NCI-H774 (cell line): ENCODE results near the gene GPR17.

Experiments
- DNase-seq: peaks from one replicate; lab custom pipeline; 2025; lab: John Stamatoyannopoulos, UW

GPR17 gene

DNA sequence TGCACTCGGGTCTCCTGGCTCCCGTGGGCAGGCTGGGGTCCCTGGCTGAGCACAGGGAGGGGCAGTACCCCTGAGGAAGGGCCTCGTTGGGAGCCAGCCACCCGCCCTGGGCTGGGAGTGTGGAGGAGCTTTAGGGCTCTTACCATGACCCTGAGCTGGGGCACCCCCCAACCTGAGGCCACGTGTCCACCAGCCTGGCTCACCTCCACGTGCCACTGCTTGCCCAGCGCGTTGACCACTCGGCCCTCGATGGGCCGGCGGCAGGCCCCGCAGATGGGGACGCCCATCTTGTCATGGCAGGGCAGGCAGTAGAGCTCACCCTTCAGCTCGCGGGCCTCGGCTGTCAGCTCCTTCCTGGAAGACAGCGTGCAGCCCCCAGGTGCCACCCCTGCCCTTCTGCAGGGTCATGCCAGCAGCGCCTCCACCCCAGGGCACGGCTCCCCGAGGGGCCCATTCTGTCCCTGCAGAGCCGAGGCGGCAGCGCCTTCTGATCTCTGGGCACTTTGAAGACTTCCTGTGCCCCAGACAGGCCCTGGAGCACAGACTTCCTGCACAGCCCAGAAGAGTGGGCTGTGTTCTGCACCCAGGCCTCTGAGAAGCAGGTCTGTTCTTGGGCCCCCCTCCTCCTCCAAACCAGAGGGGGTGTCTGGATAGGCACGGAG, 4.0 kb upstream of the GPR17 start:
- no peak for DNase-seq

DNA sequence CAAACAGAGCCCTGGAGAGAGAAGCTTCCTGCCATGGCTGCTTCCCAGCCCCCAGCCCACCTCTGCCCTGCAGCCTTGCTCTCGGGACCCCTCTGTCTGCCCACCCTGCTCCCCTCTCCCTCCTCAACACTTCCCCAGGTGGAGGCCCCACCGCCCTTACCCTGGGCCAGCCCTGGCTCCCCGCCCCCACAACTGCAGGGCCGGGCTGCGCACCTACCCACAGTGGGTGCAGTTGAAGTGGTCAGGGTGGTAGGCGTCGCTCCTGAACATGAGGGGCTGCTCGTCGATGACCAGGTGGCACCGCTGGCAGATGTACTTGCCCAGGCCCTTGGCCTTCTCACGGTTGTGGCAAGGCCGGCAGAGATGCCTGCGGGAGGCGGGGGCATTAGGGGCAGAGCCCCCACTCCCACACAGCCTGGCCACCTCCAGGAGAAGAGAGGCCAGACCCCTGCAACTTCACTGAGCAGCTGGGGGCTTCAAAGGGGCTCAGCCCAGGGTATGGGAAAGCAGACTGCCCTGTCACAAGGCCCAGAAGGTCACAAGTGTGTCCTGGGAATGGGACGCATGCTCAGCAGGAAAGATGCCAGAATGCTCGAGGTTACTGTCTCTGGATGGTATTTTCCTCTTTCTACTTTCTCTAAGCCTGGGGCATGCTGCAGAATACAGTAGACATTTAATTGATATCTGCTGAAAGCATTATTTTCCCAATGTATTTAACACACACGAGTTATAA, 3.1 kb upstream of the GPR17 start:
- no peak for DNase-seq

DNA sequence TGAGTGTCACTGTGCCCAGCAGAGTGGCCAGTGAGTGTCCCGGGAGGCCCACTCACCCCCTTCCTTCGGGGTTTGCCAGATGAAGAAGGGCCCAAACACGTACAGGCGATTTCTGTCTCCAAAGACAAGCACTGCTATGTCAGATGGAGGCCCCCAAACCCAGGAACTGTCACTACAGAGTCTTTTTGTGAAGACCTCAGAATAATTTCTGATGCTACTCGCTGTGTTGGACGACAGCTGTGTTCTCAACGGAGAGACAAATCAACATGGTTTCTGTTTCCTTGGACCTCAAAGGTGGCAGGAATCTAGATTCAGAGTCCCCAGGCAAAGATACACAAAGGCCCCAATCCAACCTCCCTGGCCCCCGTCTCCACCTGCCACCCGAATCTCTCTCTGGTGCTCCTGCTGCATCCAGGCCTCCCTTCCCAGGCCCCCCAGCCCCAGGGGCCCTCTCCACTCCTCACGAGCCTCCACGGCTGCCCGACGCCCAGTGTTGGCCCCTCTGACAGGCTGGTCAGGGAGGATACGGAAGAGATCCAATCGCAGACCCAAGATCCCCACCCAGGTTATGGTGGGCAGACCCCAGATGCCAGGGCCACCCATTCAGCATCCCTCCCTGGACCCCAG, 2.4 kb upstream of the GPR17 start:
- DNase-seq, result no peak

DNA sequence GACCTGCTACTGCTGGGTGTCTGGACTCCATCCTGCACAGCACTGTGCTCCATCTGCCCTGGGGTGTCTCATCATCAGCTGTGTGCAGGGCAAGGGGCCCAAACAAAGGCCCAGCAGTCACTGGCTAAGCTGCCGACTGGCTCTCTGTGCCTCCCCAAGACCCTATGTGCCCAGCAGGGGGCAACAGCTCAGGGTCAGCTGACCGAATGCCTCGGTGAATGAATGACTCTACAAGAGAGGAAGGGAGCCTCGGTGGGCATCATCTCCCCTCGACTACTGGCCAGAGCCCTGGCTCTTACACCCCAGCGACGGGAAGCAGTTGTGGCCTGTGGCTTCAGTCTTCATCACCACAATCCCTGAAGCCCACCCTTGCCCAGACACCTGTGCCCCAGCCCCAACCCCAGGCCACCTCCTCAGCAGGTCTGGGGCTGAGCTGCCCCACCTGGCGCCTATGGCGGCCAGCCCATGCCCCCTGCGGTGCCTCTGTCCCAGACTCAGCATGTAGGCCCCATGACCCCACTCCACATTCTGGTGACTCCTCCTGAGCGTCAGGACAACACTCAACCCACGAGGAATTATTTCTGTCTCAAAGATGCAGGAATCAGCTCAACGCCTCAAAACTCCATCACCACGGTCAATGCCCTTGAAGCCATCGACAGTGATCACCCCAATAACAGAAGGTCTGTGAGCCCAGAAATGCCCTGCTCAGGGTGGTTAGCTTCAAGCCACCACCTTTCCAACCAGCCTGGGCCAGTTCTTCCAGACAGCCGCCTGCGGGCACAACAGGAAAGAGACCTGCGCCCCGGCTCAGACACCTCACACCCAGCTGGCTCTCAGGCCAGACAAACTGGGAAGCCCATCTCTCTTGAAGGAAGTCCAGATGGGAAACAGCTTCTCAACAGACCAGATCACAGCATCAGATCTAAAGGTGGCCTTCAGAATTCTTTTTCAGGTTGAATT, 1.6 kb upstream of the GPR17 start:
- DNase-seq, result no peak

DNA sequence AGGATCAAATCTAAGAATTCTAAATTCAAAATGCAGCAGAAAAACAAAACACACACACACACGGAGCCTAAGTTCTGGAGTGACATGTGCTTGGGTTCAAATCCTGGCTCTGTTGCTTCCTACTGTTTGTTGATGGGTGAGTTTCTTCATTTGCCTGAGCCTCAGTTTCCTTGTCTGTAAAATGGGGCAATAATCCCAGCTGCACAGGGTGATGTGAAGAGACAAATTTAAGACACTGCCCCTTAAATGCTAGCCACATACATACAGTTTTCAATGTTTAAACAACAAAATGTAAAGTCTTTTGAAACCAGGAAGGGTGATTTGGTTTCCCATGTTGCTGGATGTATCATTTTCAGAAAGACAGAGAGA, 943 bp upstream of the GPR17 start:
- DNase-seq, result no peak

DNA sequence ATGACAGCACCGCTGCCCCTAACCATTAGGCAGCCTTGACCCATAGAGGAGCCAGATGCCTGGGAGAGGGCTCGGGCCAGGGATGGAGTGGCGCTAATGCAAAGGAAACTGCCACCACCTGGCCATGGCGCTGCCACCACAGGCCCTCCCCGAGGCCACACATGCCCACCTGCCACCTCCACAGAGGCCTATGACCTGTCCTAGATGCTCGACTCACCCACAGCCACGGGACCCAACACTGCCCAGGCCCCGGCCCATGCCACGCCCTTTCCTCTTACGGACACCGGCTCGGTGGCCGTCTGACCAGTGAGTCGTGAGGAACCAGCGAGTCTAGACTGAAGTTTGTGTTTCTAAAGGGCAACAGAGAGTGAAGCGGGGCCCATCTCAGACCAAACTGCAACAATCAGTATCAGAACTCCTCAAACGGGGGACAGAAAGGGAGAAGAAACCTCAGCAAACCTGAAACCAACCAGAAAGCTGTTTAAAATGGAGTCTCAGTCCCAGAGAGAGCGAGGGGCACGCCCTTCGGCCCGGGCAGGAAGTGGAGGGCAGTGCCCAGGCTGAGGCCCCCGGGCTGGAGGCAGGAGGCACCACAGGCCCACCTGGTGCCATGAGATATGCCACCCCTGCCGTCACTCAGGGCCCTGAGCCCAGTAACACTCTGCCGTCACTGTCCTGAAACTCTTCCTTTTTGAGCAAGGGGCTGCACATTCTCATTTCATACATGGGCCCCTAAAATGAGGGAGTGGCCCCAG, 711 bp downstream of the GPR17 start:
- DNase-seq, result no peak

DNA sequence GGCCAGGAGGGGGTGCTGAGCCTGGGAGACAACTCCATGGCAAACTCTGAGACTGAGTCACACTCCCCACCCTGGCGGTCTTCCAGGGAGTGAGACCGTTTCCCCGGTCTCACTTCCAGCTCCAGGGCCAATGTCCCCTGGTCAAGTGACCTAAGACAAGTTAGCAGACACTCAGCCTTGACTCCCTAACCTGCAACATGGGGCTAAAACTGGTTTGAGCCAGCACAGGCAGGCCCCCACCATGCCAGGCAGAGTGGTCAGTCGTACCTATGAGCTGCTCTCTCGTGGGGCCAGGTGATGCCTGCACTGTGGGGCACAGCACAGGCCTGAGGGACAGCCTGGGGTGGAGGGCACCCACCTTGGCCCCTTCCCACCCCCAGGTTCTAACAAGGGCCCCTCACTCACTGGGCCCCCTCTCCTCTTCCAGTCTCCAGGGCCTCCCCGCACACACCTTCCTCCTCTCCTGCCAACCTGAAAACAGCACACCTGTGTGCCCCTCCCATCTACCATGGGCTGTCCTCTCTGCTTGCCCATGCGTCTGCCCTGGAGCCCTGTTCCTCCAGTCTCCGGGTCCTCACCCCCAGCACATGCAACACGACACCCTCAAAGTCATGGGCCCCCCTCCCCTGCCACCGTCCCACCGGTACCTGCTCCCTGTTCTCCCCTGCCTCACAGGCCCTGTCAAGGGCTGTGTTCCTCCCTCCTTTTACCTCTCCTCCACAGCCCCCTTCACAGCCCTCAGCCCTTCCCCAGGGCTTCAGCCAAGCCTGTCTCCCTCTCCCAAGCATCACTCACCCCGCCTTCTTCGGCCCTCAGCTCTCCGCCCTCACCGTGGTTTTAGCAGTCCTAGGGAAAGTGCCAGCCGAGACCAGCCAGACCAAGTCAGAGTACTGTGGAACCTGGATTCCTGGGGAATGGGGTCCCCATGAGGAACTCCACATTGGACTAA, 1.6 kb downstream of the GPR17 start:
- no peak for DNase-seq

DNA sequence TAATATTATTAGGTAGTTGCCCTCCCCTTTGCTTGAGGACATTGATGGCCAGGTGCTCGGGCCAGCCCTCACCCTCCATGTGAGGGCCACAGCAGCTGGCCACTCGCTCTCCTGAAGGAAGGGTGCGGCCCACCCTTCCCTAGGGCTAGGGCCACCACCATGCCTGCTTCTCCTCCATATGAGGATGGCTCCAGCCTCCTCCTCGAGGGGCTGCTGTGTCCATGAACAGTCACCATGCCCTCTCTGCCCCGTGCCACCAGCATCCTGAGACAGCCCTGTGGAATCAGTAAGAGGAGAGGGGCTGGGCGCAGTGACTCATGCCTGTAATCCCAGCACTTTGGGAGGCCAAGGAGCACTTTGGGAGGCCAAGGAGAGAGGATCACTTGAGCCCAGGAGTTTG, 2.4 kb downstream of the GPR17 start:
- no peak for DNase-seq

DNA sequence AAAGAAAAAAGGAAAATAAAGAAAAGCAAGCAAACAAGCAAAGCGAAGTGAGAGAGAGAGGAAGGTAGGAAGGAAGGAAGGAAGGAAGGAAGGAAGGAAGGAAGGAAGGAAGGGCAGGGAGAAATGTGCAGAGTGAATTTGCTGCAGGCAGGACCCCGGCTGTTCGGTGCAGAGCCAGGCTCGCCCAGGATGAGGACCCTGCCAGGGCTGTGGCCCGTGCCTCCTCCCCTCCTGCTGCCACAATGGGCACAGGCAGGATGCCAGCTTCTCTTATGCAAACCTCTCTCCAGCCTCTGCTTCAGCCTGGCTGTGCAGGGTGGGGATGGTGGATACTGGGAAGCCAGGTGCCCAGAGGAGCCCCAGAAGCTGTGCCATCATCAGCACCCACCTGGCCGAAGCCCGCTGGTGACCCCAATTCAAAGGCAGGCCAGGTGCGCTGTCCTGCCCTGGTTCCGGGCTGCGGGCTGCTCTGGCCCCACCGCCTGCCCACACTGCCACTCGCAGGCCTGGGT, 3.2 kb downstream of the GPR17 start:
- peak; percentile 34 for DNase-seq

DNA sequence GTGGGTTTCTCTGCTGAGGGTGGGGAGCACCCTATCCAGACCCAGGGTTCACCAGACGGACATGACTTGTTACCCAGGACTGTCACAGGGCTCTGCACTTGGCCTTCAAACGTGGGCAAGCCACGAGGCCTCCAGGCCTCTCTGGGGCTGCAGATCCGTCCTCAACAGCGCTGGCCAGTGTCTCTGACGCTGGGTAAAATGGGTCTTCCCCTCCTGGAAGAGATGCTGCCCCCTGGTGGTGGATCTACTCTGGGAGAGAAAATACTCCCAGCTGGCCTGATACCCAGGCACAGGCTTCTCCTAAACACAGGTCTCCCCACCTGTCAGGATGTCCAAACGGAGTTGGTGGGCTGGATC, 3.7 kb downstream of the GPR17 start:
- peak; percentile 74 for DNase-seq

DNA sequence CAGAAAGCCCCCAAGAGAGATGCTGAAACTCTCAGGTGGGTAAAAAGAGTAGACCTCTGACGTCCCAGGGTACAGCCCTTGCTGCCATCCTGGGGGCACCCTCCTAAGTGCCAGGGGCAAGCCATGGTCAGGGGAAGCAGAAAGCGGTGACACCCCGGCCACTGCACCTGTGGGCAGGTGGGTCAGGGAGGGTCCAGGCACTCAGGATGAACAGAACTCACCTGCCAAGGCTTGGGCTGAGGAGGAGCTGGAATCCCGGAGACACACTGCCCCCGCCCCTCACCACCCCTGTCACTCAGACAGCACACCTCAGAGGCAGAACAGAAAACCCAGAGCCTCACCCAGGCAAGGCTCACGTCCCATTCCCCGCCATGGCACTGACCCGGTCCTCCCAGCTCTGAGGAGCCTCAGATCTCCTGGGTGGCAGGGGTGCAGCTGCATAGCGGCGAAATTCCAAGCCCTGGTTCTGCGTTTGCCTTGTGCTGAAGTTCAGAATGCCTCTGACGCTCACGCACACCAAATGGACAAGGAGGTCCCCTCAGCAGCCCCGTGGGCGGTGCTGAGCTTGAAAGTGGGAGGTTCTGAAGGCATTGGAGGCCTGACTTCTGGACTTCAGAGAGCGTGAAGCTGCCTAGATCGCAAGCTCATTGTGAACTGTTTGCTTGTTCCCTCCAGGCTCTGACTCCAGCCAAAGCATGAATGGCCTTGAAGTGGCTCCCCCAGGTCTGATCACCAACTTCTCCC, 4.3 kb downstream of the GPR17 start:
- no peak for DNase-seq

DNA sequence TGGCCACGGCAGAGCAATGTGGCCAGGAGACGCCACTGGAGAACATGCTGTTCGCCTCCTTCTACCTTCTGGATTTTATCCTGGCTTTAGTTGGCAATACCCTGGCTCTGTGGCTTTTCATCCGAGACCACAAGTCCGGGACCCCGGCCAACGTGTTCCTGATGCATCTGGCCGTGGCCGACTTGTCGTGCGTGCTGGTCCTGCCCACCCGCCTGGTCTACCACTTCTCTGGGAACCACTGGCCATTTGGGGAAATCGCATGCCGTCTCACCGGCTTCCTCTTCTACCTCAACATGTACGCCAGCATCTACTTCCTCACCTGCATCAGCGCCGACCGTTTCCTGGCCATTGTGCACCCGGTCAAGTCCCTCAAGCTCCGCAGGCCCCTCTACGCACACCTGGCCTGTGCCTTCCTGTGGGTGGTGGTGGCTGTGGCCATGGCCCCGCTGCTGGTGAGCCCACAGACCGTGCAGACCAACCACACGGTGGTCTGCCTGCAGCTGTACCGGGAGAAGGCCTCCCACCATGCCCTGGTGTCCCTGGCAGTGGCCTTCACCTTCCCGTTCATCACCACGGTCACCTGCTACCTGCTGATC, 4.9 kb downstream of the GPR17 start:
- no peak for DNase-seq

DNA sequence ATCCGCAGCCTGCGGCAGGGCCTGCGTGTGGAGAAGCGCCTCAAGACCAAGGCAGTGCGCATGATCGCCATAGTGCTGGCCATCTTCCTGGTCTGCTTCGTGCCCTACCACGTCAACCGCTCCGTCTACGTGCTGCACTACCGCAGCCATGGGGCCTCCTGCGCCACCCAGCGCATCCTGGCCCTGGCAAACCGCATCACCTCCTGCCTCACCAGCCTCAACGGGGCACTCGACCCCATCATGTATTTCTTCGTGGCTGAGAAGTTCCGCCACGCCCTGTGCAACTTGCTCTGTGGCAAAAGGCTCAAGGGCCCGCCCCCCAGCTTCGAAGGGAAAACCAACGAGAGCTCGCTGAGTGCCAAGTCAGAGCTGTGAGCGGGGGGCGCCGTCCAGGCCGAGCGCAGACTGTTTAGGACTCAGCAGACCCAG, 5.4 kb downstream of the GPR17 start:
- DNase-seq, result no peak

DNA sequence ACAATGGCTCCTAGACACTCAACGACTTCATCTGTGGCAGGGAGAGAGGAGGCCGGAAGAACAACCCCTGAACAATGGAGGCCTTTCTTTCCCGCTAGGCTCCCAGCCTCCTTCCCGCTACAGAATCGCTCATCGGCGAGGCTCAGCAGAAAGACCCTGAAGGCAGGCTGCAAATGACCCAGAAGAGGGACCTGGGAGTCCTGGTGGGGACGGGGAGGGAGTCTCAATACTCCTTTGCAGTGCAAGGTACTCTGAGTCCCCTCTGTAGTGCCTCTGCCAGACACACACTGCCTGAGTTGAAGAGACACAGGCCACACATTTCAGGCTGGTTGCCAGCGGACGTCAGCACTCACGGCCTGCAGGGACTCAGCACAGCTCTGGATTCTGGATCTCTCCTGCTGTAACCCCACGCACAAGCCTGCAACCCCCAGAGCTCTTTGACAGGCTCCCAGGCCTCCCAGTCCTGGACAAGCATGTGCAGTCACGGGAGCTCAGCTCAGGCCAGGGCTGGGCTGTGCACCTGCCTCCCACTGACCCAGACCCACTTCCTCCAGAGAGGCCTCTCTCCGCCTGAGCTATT, 6.1 kb downstream of the GPR17 start:
- DNase-seq, result no peak

DNA sequence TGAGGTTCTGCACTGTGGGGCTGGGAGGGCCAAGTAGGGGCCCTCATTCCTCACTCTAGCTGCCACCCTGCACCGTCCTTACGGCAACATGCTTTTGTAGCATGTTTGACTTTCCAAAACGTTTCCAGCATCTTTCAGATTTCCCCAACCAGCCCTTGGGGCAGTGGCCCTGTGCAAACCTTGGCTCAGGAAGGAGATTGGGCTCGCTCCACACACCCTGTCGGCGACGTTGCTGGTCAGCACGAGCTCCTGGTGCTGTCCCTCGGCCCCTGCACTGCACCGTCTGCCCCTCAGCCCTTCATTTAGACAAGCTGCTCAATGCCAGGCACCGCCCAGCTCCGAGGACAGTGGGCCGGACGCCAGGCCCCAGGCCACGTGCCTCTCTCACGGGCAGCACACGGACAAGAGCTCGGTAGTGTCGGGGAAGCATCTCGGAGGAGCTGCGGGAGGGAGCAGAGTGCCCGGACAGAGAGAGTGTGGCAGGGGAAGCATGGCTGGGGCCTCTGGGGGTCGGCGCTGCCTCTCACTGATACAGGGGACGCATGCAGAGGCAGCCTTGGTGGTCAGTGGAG, 6.9 kb downstream of the GPR17 start:
- no peak for DNase-seq

DNA sequence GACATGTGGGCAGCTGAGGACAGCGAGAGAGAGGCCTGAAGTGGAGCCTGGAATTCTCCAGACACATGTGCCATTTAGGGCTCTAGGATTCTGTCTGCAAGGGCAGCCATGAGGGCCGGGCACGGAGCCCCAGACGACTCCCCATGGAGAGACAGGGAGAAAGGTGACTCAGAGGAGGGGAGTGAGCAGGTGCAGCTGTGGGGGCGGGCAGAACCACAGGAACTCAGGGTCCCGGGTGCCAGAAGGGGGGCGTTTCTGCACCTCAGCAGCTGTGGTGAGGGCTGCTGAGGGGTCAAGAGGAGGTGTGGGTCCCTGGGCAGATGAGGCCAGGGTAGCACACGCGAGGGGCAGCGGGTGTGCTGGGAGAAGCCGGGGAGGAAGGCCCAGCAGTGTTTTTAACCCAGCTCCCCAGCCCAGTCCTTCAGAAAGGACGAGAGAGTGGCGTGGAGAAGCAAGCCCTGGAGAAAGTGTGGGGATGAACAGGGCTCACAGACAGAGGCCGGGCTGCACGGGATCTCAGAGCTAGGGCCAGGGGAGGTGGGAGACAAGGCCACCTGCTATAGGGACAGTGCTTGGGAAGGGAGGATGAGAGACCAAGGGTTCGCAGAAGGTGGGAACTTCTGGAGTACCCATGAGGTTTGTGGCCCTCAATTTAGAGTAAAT, 7.6 kb downstream of the GPR17 start:
- DNase-seq, result no peak

DNA sequence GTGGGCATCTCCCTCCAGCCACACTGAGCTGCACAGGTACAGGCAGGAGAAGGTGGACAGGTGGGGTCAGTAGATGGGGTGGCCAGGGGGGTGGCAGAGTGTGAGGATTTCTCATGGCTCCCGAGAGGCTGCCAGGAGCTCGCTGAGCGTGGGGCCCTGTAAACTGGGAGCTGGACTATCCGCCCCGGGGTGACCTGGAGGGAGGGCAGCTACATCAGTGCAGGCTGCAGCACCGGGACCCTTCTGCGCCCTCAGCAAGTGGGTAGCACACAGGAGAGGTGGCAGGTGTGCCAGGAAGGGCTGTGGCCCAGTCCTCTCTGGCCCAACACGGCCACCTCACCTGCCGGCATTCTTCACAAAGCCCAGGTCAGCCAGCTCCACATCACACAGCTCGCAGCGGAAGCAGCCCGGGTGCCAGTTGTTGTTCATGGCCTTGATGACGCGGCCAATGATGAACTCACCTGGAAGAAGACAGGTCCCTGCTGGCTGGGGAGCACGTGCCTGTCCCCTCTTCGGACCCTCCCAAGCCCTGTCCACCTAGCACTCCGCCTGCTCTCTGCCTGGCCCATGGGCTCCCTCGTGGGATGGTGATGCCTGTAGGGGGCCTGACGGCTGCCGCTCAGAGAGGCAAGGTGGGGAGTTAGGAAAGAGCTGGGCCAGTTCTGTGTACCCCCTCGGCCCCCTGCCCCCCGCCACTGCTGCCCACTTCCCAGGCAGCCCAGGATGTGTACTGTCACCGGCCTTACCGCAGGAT, 8.3 kb downstream of the GPR17 start:
- DNase-seq, result no peak
